Measurements from ENCODE around the gene SOX6. TPM values are rescaled to one million over a fixed set of nuclear protein-coding genes. Genes with fewer than 3 reads are reported as not detected.

Gene SOX6
- total RNA-seq, 1 experiment from 2014 or later, result 18.4 TPM

GRCh38 chr11:16279524-16279923 lies 76.8 kb downstream of the SOX6 start:
- Mint-ChIP-seq H3K27ac (ENCODE audit: unreplicated experiment) (no peak overlapping the region), H3K9me3 (ENCODE audit: low read depth, unreplicated experiment) (no peaks in the 10 kb centered on the region), H3K4me3 (ENCODE audit: low read depth, unreplicated experiment) (no peak overlapping the region), H3K27me3 (ENCODE audit: unreplicated experiment) (no peaks in the 10 kb centered on the region), H3K4me1 (ENCODE audit: low read depth, unreplicated experiment) (no peaks in the 10 kb centered on the region), H3K36me3 (ENCODE audit: insufficient read depth, unreplicated experiment) (peaks cover 6% of the 10 kb centered on the region)
- intact Hi-C loops (cut with micrococcal nuclease; ENCODE audit: unreplicated experiment), result no loop called here
- no peak for DNase-seq
- BruUV-seq (replicated peaks), result no TSS peak
- TF ChIP-seq CTCF (IDR thresholded peaks at IDR 0.05; ENCODE audit: unreplicated experiment), result no peak
- CTCF ChIA-PET, result interaction anchor here (0.6 to 1.0 kb wide), 4 partner anchors 15 to 325 kb away, joined by 3 to 4 read pairs (median 3); no protein-coding TSS in a partner anchor

DNA sequence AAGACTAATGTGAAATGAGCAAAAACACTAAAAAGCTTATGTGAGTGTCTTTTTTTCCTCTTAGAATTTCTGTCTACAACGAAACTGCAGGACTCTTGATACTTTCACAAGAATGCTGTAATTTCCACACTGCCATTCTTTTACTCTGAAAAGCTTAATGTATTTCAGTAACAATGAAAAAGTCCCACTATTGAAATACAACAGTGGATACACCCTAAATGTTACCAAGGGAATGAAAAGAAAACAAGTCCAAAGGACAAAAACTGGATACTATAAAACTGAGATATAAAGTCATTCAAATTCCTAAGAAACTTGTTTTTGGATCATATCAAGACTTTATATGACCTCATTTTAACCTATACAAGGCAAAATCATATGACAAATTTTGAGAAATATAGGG lies 77.4 kb downstream of the SOX6 start:
- TF ChIP-seq CTCF (IDR thresholded peaks at IDR 0.05; ENCODE audit: unreplicated experiment), result no peak
- intact Hi-C loops (cut with micrococcal nuclease; ENCODE audit: unreplicated experiment), result no loop called here
- H3K4me1 Mint-ChIP-seq (ENCODE audit: low read depth, unreplicated experiment), result no peaks in the 10 kb centered on the region
- CTCF ChIA-PET, result no interaction called here
- H3K9me3 Mint-ChIP-seq (ENCODE audit: low read depth, unreplicated experiment), result no peaks in the 10 kb centered on the region
- no peaks in the 10 kb centered on the region for H3K27me3 Mint-ChIP-seq (ENCODE audit: unreplicated experiment)
- H3K4me3 Mint-ChIP-seq (ENCODE audit: low read depth, unreplicated experiment), result no peak overlapping the region
- H3K27ac Mint-ChIP-seq (ENCODE audit: unreplicated experiment), result no peak overlapping the region
- no TSS peak for BruUV-seq (replicated peaks)
- peaks cover 6% of the 10 kb centered on the region for H3K36me3 Mint-ChIP-seq (ENCODE audit: insufficient read depth, unreplicated experiment)
- DNase-seq, result no peak

DNA sequence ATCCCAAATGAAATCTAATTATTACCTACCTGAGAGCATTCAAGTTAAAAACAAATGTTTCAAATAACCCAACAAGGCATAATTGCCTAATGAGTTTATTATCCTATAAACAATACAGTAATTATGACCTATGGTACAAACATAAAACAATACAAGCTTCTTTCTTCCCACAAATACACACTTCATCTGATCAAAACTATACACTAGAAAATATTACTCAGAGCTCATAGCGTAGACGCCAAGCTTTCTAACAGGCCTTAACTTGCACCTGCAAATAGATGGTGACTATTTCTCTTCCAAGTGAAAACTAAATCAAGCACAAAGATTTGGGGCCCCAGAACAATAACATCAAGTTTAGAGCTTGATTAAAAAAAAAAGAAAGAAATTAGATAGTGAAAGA lies 78.1 kb downstream of the SOX6 start:
- TF ChIP-seq CTCF (IDR thresholded peaks at IDR 0.05; ENCODE audit: unreplicated experiment), result no peak
- CTCF ChIA-PET, result no interaction called here
- Mint-ChIP-seq H3K4me3 (ENCODE audit: low read depth, unreplicated experiment) (no peak overlapping the region), H3K4me1 (ENCODE audit: low read depth, unreplicated experiment) (no peaks in the 10 kb centered on the region), H3K9me3 (ENCODE audit: low read depth, unreplicated experiment) (no peaks in the 10 kb centered on the region), H3K27me3 (ENCODE audit: unreplicated experiment) (no peaks in the 10 kb centered on the region), H3K36me3 (ENCODE audit: insufficient read depth, unreplicated experiment) (peaks cover 6% of the 10 kb centered on the region), H3K27ac (ENCODE audit: unreplicated experiment) (no peak overlapping the region)
- no peak for DNase-seq
- intact Hi-C loops (cut with micrococcal nuclease; ENCODE audit: unreplicated experiment), result no loop called here
- BruUV-seq (replicated peaks), result no TSS peak

DNA sequence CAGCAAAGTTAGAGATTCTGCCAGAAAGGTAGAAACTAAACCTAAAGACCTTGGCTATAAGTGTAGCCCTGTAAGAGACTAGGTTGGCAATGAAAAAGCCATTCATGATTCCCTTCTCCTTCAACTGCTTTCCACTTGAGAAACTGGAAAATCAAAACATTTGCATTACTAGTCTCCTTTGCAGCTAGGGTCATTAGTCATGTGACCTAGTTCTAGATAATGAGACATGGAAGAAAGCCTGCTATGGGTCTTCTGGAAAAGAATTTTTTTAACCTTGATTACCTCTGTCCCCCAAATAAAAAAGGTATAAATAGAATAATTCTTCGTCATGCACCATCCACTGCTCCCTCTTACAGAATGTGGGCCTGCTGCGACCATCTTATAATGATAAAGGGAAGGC lies 80.1 kb downstream of the SOX6 start:
- TF ChIP-seq CTCF (IDR thresholded peaks at IDR 0.05; ENCODE audit: unreplicated experiment), result no peak
- no peaks in the 10 kb centered on the region for H3K27me3 Mint-ChIP-seq (ENCODE audit: unreplicated experiment)
- intact Hi-C loops (cut with micrococcal nuclease; ENCODE audit: unreplicated experiment), result no loop called here
- no peaks in the 10 kb centered on the region for H3K4me1 Mint-ChIP-seq (ENCODE audit: low read depth, unreplicated experiment)
- no TSS peak for BruUV-seq (replicated peaks)
- CTCF ChIA-PET, result no interaction called here
- no peak overlapping the region for H3K27ac Mint-ChIP-seq (ENCODE audit: unreplicated experiment)
- H3K4me3 Mint-ChIP-seq (ENCODE audit: low read depth, unreplicated experiment), result no peak overlapping the region
- peaks cover 6% of the 10 kb centered on the region for H3K36me3 Mint-ChIP-seq (ENCODE audit: insufficient read depth, unreplicated experiment)
- no peak for DNase-seq
- H3K9me3 Mint-ChIP-seq (ENCODE audit: low read depth, unreplicated experiment), result no peaks in the 10 kb centered on the region

All from Calu3 (cell line).